GM12891 (cell line): ENCODE data around the gene SECTM1.
"Not testable (repeated sequence)": the region's sequence is repeated elsewhere in the genome, so short reads cannot be mapped to it uniquely, and the experiment has no call there.

Experiments
- PAX5 ChIP-seq: IDR thresholded peaks from 2 replicates; pipeline ENCODE4 v1.6.1; 2011; ENCODE audit warnings: low read length, moderate library complexity, mild to moderate bottlenecking; ENCODE audit not compliant: insufficient read depth, severe bottlenecking
- POLR2A ChIP-seq: IDR thresholded peaks from 2 replicates; pipeline ENCODE4 v1.6.1; 2011; ENCODE audit warnings: low read depth, low read length, control low read depth
- POLR2AphosphoS5 ChIP-seq: IDR thresholded peaks from 2 replicates; pipeline ENCODE4 v1.6.1; 2011; ENCODE audit warnings: low read depth, low read length, control low read depth
- POU2F2 ChIP-seq: IDR thresholded peaks from 2 replicates; pipeline ENCODE4 v1.6.1; 2011; ENCODE audit warnings: low read depth, mild to moderate bottlenecking, control low read depth, low read length, moderate library complexity
- SPI1 ChIP-seq: IDR thresholded peaks from 2 replicates; pipeline ENCODE4 v1.6.1; 2011; ENCODE audit warnings: low read depth, low read length, control low read depth
- TAF1 ChIP-seq: IDR thresholded peaks from 2 replicates; pipeline ENCODE4 v1.6.1; 2011; ENCODE audit warnings: low read depth, low read length, control low read depth

GRCh38 chr17:82359451-82360074 lies 26.0 kb upstream of the SECTM1 start:
- not testable (repeated sequence) for TF ChIP-seq POLR2A, POLR2AphosphoS5, PAX5, SPI1, TAF1, POU2F2
